Measurements from ENCODE around the gene TBL1X. TPM values are rescaled to one million over a fixed set of nuclear protein-coding genes. Genes with fewer than 3 reads are reported as not detected.

Gene TBL1X
- total RNA-seq, 1 donor from 2014 or later, result 34.5 TPM

DNA sequence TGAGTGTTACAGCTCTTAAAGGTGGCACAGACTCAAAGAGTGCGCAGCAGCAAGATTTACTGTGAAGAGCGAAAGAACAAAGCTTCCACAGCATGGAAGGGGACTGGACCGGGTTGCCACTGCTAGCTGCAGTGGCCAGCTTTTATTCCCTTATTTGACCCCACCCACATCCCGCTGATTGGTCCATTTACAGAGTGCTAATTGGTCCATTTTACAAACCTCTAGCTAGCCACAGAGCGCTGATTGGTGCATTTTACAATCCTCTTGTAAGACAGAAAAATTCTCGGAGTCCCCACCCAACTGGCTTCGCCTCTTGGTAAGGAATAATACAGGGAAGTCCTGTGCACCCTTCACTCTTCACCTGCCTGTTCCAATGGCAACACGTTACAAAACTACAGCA lies 319.5 kb downstream of the TBL1X start:
- peak overlapping the region; percentile 68 for H3K4me3 Mint-ChIP-seq
- H3K36me3 Mint-ChIP-seq, result no peaks in the 10 kb centered on the region
- no peaks in the 10 kb centered on the region for H3K27me3 Mint-ChIP-seq (ENCODE audit: low read depth)
- peaks cover 17% of the 10 kb centered on the region for H3K4me1 Mint-ChIP-seq
- H3K9me3 Mint-ChIP-seq, result peaks cover 3% of the 10 kb centered on the region
- TF ChIP-seq CTCF (IDR thresholded peaks at IDR 0.05; ENCODE audit: unreplicated experiment), result no peak
- no peak overlapping the region for H3K27ac Mint-ChIP-seq
- DNase-seq (ENCODE audit: low spot score in 2 of 2, unreplicated experiment in 2 of 2), result no peak

DNA sequence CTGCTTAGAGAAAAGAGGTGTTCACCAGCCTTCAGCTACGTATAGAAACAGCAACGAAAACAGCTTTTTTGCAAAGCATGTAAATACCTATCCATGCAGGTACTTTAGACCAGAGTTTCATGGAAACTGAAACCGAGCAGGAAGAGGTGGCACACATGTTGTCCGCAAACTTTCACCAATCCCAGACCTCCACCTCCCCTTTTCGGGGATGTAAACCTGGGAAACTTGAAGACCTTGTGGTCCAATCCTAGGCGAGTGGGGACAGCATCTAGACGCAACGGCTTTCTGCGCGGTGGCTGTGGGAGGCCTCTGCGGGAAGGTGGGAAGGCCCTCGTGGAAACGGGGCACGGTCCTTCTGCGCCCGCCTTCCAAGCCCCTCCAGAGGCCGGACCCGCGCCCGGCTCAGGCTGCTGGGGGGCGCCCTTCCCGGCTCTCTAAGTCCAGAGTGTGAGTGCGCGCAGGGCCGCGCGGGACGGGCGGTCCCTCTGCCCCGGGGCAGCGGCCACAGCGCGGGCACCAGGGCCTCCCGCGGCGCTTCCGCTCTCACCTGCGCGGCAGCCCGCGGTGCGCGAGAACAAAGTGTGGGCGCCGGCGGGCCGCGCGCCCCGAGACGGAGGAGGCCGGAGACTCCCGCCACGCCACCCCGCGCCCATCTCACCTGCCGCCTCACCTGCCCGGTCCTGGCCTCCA lies 320.5 kb downstream of the TBL1X start:
- Mint-ChIP-seq H3K27ac (peak overlapping the region; percentile 76), H3K27me3 (ENCODE audit: low read depth) (no peaks in the 10 kb centered on the region), H3K4me3 (peak overlapping the region; percentile 68), H3K36me3 (no peaks in the 10 kb centered on the region), H3K4me1 (peaks cover 18% of the 10 kb centered on the region), H3K9me3 (peaks cover 3% of the 10 kb centered on the region)
- TF ChIP-seq CTCF (IDR thresholded peaks at IDR 0.05; ENCODE audit: unreplicated experiment), result no peak
- peak in 1 of 2 experiments; percentile 39 for DNase-seq (ENCODE audit: low spot score in 2 of 2, unreplicated experiment in 2 of 2)

GRCh38 chrX:9785944-9786797 lies 321.3 kb downstream of the TBL1X start, which contains the start of gene SHROOM2:
Gene SHROOM2 (plus strand): TSS chrX:9786429. CDS start chrX:9786546, 117 bp downstream.
- Mint-ChIP-seq H3K4me3 (peak within 1 kb of the TSS; percentile 89), H3K36me3 (no peaks in the 10 kb centered on the region), H3K27ac (peak within 1 kb of the TSS; percentile 92), H3K27me3 (ENCODE audit: low read depth) (no peaks in the 10 kb centered on the region), H3K9me3 (peaks cover 3% of the 10 kb centered on the region), H3K4me1 (peaks cover 18% of the 10 kb centered on the region)
- peak; percentile 32 to 46 for DNase-seq (ENCODE audit: low spot score in 2 of 2, unreplicated experiment in 2 of 2)
- no peak for TF ChIP-seq CTCF (IDR thresholded peaks at IDR 0.05; ENCODE audit: unreplicated experiment)

GRCh38 chrX:9786798-9787635 lies 322.2 kb downstream of the TBL1X start:
- Mint-ChIP-seq H3K4me3 (peak overlapping the region; percentile 89), H3K27ac (peak overlapping the region; percentile 92), H3K27me3 (ENCODE audit: low read depth) (no peaks in the 10 kb centered on the region), H3K9me3 (peaks cover 3% of the 10 kb centered on the region), H3K36me3 (no peaks in the 10 kb centered on the region), H3K4me1 (peaks cover 18% of the 10 kb centered on the region)
- no peak for TF ChIP-seq CTCF (IDR thresholded peaks at IDR 0.05; ENCODE audit: unreplicated experiment)
- DNase-seq (ENCODE audit: low spot score in 2 of 2, unreplicated experiment in 2 of 2), result no peak

- Mint-ChIP-seq H3K9me3 (peaks cover 5% of the 10 kb centered on the region), H3K4me1 (peaks cover 18% of the 10 kb centered on the region), H3K4me3 (peak overlapping the region; percentile 33), H3K36me3 (no peaks in the 10 kb centered on the region), H3K27me3 (ENCODE audit: low read depth) (no peaks in the 10 kb centered on the region), H3K27ac (no peak overlapping the region)
- no peak for DNase-seq (ENCODE audit: low spot score in 2 of 2, unreplicated experiment in 2 of 2)
- no peak for TF ChIP-seq CTCF (IDR thresholded peaks at IDR 0.05; ENCODE audit: unreplicated experiment)
Measured at GRCh38 chrX:9788911-9789310, 324.1 kb downstream of the TBL1X start.
